HUDEP-2 (cell line): Measurements from ENCODE around the gene ELOB.

Experiments
- DNase-seq, 76 experiments: peaks; one replicate each; lab custom pipeline; 2025; ENCODE audit not compliant: unreplicated experiment in 76 of 76; lab: John Stamatoyannopoulos, UW

Gene ELOB

DNA sequence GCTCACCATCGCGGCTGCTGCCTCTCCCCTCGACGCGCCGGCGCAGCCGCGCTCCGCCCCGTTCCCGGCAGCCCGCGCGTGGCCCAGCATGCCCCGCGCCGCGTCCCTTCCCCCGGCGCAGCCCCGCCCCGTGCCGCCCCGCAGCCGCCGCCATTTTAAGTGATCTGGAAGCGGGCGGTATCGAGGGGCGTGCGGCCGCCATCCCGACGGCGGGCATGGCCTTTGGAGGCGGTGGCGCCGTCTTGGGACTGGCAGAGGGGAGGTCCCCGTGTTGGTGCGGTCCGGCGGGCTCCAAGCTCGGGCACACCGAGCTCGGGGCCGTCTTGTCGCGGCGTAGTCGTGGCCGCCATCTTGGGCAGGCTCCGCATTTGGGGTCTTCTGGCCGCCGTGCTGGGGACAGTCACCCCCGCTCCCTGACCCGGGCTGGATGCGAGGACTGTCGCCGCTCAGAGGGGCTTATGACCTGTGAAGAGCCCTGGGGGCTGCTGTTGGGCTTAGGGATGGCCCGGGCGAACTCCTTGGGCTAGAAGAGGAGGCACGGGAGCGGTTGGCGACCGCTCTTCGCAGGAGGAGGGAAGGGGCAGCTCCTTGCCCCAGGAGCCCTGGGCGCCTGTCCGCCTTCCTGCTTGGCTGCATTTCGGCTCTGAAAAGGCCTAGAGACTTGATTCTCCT is at the start of gene ELOB:
Gene ELOB (minus strand): TSS at position 50 of the 672 bp plus-strand sequence. CDS start 41 bp downstream, at position 9.
- DNase-seq = peak in 68 of 76 experiments; percentile 11 to 87 (median 71)

DNA sequence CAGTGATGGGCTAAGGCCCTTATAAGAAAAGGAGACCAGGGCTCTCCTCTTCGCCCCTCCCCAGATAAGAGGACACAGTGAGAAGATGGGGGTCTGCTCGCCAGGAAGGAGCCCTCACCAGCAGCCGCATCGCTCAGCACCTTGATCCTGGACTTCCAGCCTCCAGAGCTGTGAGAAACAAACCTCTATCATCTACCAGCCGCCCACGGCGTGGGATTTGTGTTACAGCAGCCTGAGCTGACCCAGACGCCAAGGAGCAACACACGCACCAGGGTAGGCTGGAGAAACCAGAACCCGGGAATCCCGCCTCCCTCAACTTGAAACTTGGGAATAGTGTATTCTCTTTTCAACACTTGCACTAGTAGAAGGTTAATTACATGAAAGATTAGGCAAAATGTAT is 48.8 kb upstream of the ELOB start:
- no peak for DNase-seq

- no peak for DNase-seq
These were observed 48.1 kb upstream of the ELOB start for GRCh38 chr16:2825049-2825742.

DNA sequence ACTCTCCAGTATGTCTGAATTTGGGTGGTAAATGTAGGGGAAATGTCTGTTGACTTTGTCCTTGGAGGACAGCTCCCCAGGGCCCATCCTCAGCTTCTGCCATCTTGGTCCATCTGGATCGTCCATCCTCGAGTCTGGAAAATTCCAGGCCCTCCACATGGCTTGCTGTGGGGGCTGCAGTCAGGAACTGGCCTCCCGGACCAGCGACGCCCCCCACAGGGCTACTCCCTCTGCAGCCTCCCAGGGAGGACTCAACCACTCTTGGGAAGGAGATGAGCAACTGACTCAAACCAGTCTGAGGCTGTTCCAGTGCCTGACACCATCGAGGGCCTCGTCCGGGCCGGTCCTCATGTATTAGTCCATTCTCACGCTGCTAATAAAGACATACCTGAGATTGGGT is 47.5 kb upstream of the ELOB start:
- DNase-seq = no peak

DNA sequence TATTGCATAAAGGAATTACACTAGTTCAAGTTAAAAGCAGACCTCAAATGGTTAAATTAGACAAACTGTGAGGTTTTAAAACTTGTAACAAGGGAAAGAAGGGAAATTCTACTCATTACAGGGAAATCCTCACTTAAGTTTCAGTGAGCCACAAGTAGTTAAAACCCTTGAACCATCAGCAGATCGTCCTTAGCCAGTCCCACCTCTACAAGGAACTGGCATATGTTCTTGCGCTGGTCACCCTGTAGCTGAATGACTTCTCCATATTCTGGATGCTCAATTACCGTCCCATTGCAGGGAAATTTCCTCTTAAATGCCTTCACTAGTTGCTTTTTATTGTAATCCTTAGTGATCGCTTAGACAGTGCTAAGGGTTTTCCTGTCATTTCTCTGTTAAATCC is 45.4 kb upstream of the ELOB start:
- no peak for DNase-seq

- no peak for DNase-seq
These were observed 45.0 kb upstream of the ELOB start for GRCh38 chr16:2822158-2822495.

DNA sequence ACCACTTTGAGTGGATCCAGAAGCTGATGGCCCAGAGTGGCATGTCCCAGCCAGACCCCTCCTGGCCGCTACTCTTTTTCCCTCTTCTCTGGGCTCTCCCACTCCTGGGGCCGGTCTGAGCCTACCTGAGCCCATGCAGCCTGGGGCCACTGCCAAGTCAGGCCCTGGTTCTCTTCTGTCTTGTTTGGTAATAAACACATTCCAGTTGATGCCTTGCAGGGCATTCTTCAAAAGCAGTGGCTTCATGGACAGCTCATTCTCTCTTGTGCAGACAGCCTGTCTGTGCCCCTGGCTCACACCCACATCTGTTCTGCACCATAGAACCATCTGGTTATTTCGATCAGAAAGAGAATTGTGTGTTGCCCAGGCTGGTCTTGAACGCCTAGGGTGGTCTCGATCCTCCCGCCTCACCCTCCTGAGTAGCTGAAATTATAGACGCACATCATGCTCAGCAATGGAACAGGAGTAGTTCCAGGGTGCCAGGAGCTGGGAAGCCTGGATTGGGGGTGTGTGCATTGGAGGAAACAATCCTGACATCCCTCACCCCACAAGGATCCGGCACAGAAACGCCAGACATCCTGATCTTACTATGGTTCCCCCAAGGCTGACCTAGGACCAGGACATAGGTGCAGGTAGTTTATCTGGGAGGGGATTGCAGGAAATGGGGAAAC is 44.5 kb upstream of the ELOB start:
- DNase-seq = no peak

GRCh38 chr16:2820836-2821486 is 43.9 kb upstream of the ELOB start:
- DNase-seq = no peak

DNA sequence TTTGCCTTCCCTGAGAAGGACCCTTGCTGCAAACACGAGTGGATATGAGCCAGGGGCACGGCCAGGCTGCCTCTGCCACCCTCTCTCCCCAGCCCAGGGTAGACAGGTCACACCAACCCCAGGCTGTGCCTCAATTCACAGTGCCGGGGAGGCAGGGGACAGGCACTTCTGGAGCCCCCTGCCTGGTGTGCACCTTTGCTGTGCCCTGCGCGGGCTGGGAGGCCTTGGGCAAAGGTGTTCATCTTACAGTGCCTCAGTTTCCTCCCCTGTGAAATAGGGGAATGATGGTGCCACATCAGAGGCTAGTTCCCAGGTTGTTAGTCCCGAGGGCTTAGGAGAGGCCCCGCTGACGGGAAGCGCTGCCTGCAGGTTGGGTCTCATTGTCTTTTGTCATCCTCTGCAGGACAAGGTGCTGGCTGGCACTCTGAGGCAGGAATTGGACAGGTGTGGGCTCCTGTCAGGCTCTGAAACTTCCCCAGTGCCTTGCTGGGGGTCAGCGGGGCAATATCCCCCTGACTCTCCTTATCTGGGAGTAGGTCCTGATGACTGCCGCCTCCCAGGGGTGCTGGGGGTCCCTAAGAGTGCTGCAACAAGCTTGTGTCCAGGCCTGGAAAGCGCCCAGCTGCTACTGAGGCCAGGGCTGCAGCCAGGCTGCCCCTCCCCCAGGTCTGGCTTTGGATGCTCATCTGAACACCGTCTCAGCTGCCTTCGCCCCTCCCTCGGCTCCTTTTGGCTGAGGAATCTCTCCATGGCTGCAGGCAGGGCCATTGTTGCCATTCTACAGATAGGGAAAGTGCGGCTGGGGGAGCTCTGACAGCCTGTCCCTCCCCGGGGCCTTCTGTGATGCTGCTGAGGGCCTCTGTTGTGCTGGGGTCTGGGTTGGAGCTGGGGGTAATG is 43.1 kb upstream of the ELOB start:
- no peak for DNase-seq

DNA sequence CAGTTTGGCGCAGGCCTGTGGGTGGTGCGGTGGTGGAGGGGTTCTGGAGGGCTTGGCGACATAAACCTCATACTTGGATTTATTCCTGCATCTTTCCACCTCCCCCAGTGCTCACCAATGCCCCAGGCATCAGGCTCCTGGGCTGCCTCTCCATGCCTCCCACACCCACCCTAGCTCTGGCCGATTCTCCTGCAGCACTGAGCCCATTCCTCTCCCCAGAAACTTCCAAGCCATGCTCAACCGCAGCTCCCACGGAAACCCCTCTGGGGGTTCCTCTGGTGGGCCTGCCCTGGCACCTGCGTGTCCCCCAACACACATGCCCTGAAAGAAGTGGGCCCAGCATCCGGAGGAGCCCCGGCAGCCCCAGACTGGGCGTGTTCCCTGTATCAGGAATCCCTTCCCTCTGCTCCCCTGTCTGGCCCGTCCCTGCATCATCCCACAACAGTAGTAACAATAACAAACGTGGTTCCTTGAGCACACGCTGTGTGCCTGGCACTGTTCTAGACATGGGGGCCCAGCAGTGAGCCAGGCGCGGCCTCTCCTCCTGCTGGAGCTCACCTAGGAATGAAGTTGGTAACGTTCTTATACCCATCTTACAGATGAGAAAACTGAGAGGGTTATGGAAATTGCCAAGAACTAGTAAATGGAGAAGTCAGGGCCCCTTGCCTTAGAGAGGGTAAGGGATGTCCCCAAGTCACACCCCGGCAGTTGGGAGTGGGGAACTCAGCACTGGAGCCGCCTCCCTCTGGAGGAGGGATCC is 42.3 kb upstream of the ELOB start:
- DNase-seq = no peak

- DNase-seq = no peak
These were observed 41.3 kb upstream of the ELOB start for GRCh38 chr16:2818272-2818876.

- DNase-seq = no peak
These were observed 40.5 kb upstream of the ELOB start for GRCh38 chr16:2817340-2818271.

DNA sequence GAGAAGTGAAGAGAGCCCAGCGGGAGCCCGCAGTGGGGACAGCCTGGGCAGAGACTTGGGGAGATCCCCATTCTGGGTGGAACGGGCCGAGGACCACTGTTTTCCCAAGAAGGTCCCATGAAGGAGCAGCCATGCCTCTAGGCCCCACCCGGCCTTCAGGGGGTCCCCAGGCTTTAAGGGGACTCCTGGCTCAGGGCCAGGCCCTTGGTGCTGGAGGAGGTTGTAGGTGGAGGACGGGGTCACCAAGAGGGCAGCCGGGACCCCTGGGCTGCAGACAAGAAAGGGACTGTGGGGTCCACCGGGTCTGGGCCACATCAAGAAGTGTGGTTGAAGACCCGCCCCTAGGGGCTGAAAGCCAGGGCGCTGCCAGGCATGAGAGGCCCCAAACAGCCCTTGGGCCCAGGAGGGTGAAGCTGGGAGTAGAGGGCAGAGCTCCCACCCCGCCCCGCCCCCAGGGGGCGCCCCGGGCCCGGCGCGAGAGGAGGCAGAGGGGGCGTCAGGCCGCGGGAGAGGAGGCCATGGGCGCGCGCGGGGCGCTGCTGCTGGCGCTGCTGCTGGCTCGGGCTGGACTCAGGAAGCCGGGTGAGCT is 39.8 kb upstream of the ELOB start, which contains the start of gene PRSS21:
Gene PRSS21 (plus strand): TSS at position 487 of the 589 bp plus-strand sequence. CDS start 32 bp downstream, at position 519.
- no peak for DNase-seq

GRCh38 chr16:2815299-2815771 is 38.3 kb upstream of the ELOB start:
- DNase-seq = no peak

DNA sequence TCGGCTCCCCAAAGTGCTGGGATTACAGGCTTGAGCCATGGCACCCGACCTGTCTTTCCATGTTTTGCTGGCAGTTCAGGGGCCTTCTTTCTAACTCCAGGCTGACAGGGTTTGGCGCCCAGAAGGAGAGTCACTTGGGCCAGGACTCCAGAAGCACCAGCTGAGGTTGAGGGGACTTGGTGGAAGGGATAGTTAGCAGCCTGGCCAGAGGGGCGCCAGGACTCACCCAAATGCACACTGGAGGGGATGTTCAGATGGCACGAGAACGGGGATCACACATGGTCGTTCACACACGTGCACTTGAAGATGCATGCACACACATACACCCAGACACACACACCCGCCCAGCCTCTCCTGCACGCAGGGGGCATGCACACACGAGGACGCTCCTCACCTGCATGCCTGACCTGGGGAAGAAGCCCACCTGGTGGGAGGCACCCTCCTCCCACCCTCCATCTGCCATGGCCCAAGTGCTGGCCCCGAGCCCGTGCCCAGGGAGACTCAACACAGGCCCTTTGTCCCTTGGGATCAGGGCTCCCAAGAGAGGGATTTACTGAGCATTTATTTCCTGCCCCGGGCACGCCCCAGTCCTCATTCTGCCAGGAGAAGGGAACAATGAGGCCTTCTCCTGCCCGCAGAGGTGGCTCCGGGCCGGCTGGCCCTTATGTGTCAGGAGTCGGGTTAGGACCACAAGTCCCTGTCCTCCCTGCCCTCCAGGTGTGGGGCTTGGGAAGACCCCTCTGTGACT is 37.6 kb upstream of the ELOB start:
- no peak for DNase-seq

GRCh38 chr16:2813771-2814221 is 36.7 kb upstream of the ELOB start:
- no peak for DNase-seq
